GM03348 (cell line): Measurements from ENCODE around the gene CHKB.
A peak's percentile ranks its signal among the peaks of the same experiment; 100 is the strongest.

Source experiments
- DNase-seq: peaks from one replicate; pipeline ENCODE4 v3.0.0; 2012; ENCODE audit warnings: low spot score

CHKB gene

DNA sequence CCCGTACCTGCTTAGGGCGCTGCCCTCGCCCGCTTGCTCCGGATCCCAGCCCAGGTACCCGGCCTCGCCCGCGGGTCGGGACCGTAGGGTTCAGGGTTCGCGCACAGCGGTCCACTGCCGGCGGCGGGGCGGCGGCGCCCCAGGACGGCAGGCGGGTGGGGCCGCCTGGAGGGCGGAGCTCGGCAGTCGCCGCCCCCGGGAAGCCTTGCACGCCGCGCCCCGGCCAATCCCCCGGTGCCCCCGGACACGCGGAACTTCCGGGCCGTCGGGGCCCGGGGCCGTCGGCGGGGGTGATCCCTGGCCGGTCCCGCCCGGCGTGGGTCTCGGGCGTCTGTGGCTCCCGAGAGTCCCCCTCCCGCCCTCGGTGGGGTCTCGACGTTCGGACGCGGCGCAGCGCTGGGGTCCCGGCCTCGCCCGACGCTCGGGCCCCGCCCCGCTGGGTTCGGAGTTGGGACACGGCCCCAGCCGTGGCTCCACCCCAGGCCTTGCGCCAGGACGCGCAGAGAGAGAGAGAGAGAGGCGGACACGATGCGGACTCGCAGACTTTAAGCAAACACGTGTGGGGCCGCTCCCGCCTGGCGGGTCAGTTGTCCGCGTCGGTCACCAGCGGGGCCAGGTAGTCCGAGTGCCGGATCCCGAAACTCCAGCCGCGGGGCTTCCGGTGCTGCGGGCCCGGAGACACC lies 52.6 kb downstream of the CHKB start, which contains the start of gene TYMP:
Gene TYMP, minus strand, starts transcription at position 116 of the 683 bp plus-strand sequence. CDS start 303 bp downstream, outside the sequence.
- DNase-seq, result peak; percentile 89

DNA sequence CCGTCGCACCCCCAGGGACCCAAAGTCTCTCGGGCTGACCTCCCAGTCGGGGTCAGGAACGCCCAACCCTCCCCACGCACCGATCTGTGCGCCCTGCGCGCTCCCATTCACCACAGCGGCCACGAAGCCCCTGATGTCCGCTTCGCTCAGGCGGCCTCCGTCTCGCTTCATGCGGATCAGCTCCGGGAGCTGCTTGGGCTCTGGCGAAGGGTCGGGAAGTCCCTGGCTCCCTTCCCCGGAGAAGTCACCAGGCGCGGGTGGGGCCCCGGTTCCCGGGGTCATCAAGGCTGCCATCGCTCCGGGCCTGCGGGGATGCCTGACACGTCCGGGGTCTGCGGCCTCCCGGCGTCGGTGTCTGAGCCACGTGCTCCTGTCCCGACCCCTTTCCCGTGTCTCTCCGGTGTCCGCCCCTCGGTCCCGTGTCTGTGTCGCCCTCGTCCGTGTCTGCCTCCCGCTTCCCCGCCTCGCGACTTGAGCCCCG lies 53.2 kb downstream of the CHKB start:
- peak; percentile 15 for DNase-seq
